ENCODE results near the gene QSOX1.
A peak's percentile ranks its signal among the peaks of the same experiment; 100 is the strongest.

QSOX1 gene

DNA sequence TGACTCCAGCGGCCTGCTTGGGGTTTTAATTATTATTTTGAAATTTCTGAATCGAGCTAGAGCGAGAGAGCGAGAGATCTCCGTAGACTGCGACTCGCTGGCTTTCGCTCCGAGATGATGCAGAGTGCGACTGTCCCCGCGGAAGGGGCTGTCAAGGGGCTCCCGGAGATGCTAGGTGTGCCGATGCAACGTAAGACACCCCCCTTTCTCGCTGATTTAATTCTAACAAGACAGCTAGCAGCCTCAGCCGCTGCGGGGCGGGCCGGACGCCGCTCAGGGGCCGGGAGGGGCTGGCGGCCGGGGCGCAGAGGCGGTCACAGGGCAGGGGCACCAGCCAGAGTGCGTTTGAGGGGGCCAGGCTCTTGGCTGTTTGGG lies 75.7 kb downstream of the QSOX1 start:
- H3K27ac ChIP-seq (ENCODE audit: low read length) = no peak overlapping the region
- H3K79me2 ChIP-seq (ENCODE audit: low read length) = no peaks in the 10 kb centered on the region
- H4K20me1 ChIP-seq (ENCODE audit: insufficient read depth, low read length) = no peaks in the 10 kb centered on the region
- peak overlapping the region; percentile 78 for H2AFZ ChIP-seq (ENCODE audit: low read depth, low read length)
- H3K4me3 ChIP-seq (ENCODE audit: low read length) = peak overlapping the region; percentile 84
- peaks cover 4% of the 10 kb centered on the region; the same call in 1 of the 2 replicates for H3K4me1 ChIP-seq (ENCODE audit: low read length)
- peaks cover 23% of the 10 kb centered on the region for H3K27me3 ChIP-seq (ENCODE audit: low read depth, low read length)
- no peak for TF ChIP-seq EZH2phosphoT487 (IDR thresholded peaks at IDR 0.05; ENCODE audit: low read depth)
- TF ChIP-seq, protein P1, sequence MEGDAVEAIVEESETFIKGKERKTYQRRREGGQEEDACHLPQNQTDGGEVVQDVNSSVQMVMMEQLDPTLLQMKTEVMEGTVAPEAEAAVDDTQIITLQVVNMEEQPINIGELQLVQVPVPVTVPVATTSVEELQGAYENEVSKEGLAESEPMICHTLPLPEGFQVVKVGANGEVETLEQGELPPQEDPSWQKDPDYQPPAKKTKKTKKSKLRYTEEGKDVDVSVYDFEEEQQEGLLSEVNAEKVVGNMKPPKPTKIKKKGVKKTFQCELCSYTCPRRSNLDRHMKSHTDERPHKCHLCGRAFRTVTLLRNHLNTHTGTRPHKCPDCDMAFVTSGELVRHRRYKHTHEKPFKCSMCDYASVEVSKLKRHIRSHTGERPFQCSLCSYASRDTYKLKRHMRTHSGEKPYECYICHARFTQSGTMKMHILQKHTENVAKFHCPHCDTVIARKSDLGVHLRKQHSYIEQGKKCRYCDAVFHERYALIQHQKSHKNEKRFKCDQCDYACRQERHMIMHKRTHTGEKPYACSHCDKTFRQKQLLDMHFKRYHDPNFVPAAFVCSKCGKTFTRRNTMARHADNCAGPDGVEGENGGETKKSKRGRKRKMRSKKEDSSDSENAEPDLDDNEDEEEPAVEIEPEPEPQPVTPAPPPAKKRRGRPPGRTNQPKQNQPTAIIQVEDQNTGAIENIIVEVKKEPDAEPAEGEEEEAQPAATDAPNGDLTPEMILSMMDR (IDR thresholded peaks at IDR 0.05; ENCODE audit: low read depth, low read length) = no peak
- no peaks in the 10 kb centered on the region for H3K9me3 ChIP-seq (ENCODE audit: insufficient read depth, low read length)
- H3K36me3 ChIP-seq (replicated peaks; ENCODE audit: low read depth, low read length) = no peaks in the 10 kb centered on the region
- H3K9ac ChIP-seq (ENCODE audit: low read length) = peak overlapping the region; percentile 56
- peak overlapping the region; percentile 89 for H3K4me2 ChIP-seq (ENCODE audit: low read length)

DNA sequence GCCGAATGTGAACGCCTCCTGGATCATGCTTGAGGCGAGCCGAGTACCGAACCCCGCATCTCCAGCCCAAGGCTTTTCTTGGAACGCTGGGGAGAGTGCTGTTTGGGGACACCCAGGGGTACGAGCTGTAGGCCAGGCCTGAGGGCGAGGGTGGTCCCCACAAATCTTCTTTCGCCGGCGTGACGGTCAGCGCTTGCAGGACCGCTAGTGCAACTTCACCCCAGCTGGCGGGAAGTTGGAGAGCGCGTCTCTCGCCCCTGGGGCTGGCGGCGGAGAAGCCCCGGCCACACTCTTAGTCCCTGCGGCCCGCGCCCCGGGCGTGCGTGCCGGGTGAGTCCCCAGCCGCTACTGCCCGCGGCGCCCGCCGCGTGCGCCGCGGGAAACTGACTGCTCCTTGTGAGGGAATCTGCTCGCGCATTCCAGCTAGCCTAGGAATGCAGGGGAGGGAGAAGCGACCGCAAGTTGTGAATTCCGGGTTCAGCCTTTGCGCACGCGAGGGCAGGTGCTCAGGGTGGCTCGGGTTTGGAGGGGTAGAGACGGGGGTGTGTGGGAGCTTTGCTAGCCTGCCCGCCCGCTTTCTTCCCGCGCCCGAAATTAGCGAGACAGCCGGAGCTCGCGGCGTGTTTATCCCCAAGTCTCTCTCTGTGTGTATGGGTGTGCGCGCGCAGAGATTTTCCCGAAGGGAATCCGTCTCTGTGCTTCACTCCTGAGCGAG lies 76.3 kb downstream of the QSOX1 start:
- peaks cover 4% of the 10 kb centered on the region; the same call in 1 of the 2 replicates for H3K4me1 ChIP-seq (ENCODE audit: low read length)
- peak overlapping the region; percentile 84 for H3K4me3 ChIP-seq (ENCODE audit: low read length)
- H2AFZ ChIP-seq (ENCODE audit: low read depth, low read length) = peak overlapping the region; percentile 78
- no peaks in the 10 kb centered on the region for H3K9me3 ChIP-seq (ENCODE audit: insufficient read depth, low read length)
- no peaks in the 10 kb centered on the region for H3K36me3 ChIP-seq (replicated peaks; ENCODE audit: low read depth, low read length)
- H3K4me2 ChIP-seq (ENCODE audit: low read length) = peak overlapping the region; percentile 89
- no peaks in the 10 kb centered on the region for H4K20me1 ChIP-seq (ENCODE audit: insufficient read depth, low read length)
- H3K27me3 ChIP-seq (ENCODE audit: low read depth, low read length) = peaks cover 18% of the 10 kb centered on the region
- TF ChIP-seq, protein P1 (IDR thresholded peaks at IDR 0.05; ENCODE audit: low read depth, low read length) = no peak
- no peak for TF ChIP-seq EZH2phosphoT487 (IDR thresholded peaks at IDR 0.05; ENCODE audit: low read depth)
- H3K79me2 ChIP-seq (ENCODE audit: low read length) = no peaks in the 10 kb centered on the region
- H3K27ac ChIP-seq (ENCODE audit: low read length) = no peak overlapping the region
- peak overlapping the region; percentile 56 for H3K9ac ChIP-seq (ENCODE audit: low read length)

DNA sequence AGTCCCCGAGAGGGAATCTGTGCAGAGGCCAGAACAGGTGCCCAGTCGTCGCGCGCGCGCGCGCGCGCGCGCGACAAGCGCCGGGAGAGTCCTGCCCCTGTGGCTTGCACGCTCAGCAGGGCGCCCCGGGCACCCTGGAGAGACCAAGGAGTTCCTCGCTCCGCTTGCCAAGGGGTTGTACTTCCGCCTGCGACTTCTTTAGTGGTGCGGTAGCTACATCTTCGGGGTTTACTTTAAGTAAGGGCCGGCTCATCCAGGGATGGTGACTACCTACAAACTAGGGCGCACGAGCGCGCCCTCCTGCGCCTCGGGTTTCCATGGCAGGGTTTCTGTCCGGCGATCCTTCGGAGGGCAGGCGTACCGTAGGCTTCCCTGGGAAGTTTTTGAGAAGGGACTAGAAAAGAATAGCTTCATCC lies 76.8 kb downstream of the QSOX1 start:
- peak overlapping the region; percentile 78 for H2AFZ ChIP-seq (ENCODE audit: low read depth, low read length)
- H3K36me3 ChIP-seq (replicated peaks; ENCODE audit: low read depth, low read length) = no peaks in the 10 kb centered on the region
- TF ChIP-seq, protein P1 (IDR thresholded peaks at IDR 0.05; ENCODE audit: low read depth, low read length) = peak; percentile 61
- no peak for TF ChIP-seq EZH2phosphoT487 (IDR thresholded peaks at IDR 0.05; ENCODE audit: low read depth)
- H3K4me1 ChIP-seq (ENCODE audit: low read length) = peaks cover 4% of the 10 kb centered on the region; the same call in 1 of the 2 replicates
- H3K4me3 ChIP-seq (ENCODE audit: low read length) = peak overlapping the region; percentile 84
- H3K79me2 ChIP-seq (ENCODE audit: low read length) = no peaks in the 10 kb centered on the region
- H4K20me1 ChIP-seq (ENCODE audit: insufficient read depth, low read length) = no peaks in the 10 kb centered on the region
- peak overlapping the region; percentile 89 for H3K4me2 ChIP-seq (ENCODE audit: low read length)
- H3K9ac ChIP-seq (ENCODE audit: low read length) = peak overlapping the region; percentile 56
- H3K9me3 ChIP-seq (ENCODE audit: insufficient read depth, low read length) = no peaks in the 10 kb centered on the region
- no peak overlapping the region for H3K27ac ChIP-seq (ENCODE audit: low read length)
- peaks cover 18% of the 10 kb centered on the region for H3K27me3 ChIP-seq (ENCODE audit: low read depth, low read length)

DNA sequence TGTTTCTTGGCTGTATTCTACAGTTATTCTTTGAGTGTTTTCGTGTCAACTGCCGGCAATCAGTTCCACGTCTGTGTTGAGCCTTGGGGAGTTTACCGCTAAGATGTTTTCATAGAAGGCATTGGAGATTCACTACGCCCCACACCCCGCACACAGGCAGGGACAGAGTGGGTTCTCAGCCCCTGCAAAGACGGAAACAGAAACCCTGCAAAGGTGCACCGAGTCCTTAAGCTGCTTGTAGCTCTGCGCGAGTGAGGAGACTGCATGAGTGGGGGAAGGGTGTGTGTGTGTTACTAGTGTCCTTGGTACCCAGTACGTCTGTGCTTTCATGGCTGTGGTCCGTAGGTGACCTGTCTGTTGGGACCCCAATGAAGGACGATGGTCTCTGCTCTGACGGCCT lies 77.3 kb downstream of the QSOX1 start:
- Histone ChIP-seq H3K79me2 (ENCODE audit: low read length) (no peaks in the 10 kb centered on the region), H3K4me3 (ENCODE audit: low read length) (peak overlapping the region; percentile 84), H3K36me3 (replicated peaks; ENCODE audit: low read depth, low read length) (no peaks in the 10 kb centered on the region), H3K4me2 (ENCODE audit: low read length) (peak overlapping the region; percentile 89), H3K27ac (ENCODE audit: low read length) (no peak overlapping the region), H3K9me3 (ENCODE audit: insufficient read depth, low read length) (no peaks in the 10 kb centered on the region), H2AFZ (ENCODE audit: low read depth, low read length) (peak overlapping the region; percentile 78), H4K20me1 (ENCODE audit: insufficient read depth, low read length) (no peaks in the 10 kb centered on the region), H3K27me3 (ENCODE audit: low read depth, low read length) (peaks cover 22% of the 10 kb centered on the region), H3K4me1 (ENCODE audit: low read length) (peaks cover 4% of the 10 kb centered on the region; the same call in 1 of the 2 replicates), H3K9ac (ENCODE audit: low read length) (peak overlapping the region; percentile 56)
- TF ChIP-seq, protein P1 (IDR thresholded peaks at IDR 0.05; ENCODE audit: low read depth, low read length) = 0 out of 2 replicates have a peak, but pooled peaks have one; percentile 1
- TF ChIP-seq EZH2phosphoT487 (IDR thresholded peaks at IDR 0.05; ENCODE audit: low read depth) = no peak

All from OCI-LY3 (cell line).